Stomach (tissue), 4 donors: Measurements from ENCODE around the gene AIP.

ENCODE experiments used
- CTCF ChIP-seq, 7 experiments: fragments of 450-650 bp in 4 of 7; fragments of 200-600 bp in 3 of 7; sonication (generic) in 3 of 7; IDR thresholded peaks; one replicate each; pipeline ENCODE4 v1.5.1; 2016 to 2019; ENCODE audit warnings: antibody characterized with exemption in 7 of 7, control low read depth in 2 of 7, mild to moderate bottlenecking in 1 of 7
- EP300 ChIP-seq: sonication (generic); formaldehyde crosslinking; IDR thresholded peaks from one replicate; pipeline ENCODE4 v1.6.1; 2017; ENCODE audit warnings: antibody characterized with exemption
- POLR2A ChIP-seq, 4 donors: fragments of 450-650 bp; IDR thresholded peaks; one replicate each; pipeline ENCODE4 v1.6.1; 2016; ENCODE audit warnings: antibody characterized with exemption in 4 of 4, control low read depth in 2 of 4, mild to moderate bottlenecking in 1 of 4, moderate library complexity in 1 of 4
- POLR2AphosphoS5 ChIP-seq, 3 donors: sonication (generic); formaldehyde crosslinking; IDR thresholded peaks; one replicate each; pipeline ENCODE4 v1.6.1; 2016; ENCODE audit warnings: antibody characterized with exemption in 3 of 3

- TF ChIP-seq CTCF (IDR thresholded peaks at IDR 0.05) (no peak), EP300 (no peak), POLR2A (IDR thresholded peaks at IDR 0.05) (no peak), POLR2AphosphoS5 (IDR thresholded peaks at IDR 0.05) (no peak)
These were observed 11.8 kb downstream of the AIP start for GRCh38 chr11:67494371-67495233.
